ENCODE measurements around the gene KLHL41. TPM values are rescaled to one million over a fixed set of nuclear protein-coding genes. Genes with fewer than 3 reads are reported as not detected.
A peak's percentile ranks its signal among the peaks of the same experiment; 100 is the strongest.
"Not testable (repeated sequence)": the region's sequence is repeated elsewhere in the genome, so short reads cannot be mapped to it uniquely, and the experiment has no call there.

The KLHL41 gene
- total RNA-seq, 2 experiments from 2014 or later, result 0.46 TPM; not detected in 1

GRCh38 chr2:169572189-169572588, 62.7 kb downstream of the KLHL41 start:
- H3K27me3 Mint-ChIP-seq, result no peaks in the 10 kb centered on the region
- no peak for ATAC-seq
- H3K9me3 Mint-ChIP-seq (ENCODE audit: low read depth), result no peaks in the 10 kb centered on the region
- no peak overlapping the region for H3K4me3 Mint-ChIP-seq
- H3K4me1 Mint-ChIP-seq, result peaks cover 20% of the 10 kb centered on the region
- no peak overlapping the region for H3K27ac Mint-ChIP-seq
- no peak for DNase-seq
- intact Hi-C loops (cut with DNase I, micrococcal nuclease), result loop anchor here in 1 of 2 experiments (5.0 kb wide), 1 partner anchor 250 kb away; the partner anchor contains the start of gene METTL5
- ChIA-PET CTCF (interaction anchor here (0.6 to 2.8 kb wide), 2 partner anchors 13 to 40 kb away, joined by 3 to 18 read pairs; partner anchors contain the start of gene PPIG), POLR2A (no interaction called here)
- H3K36me3 Mint-ChIP-seq (ENCODE audit: low read depth), result peaks cover 17% of the 10 kb centered on the region

GRCh38 chr2:169572821-169573159, 63.3 kb downstream of the KLHL41 start:
- POLR2A ChIA-PET, result interaction anchor here (1.9 kb wide), 1 partner anchor 12 kb away, joined by 18 read pairs; the partner anchor contains the start of gene PPIG
- ATAC-seq, result no peak
- CTCF ChIA-PET, result interaction anchor here (0.9 to 2.8 kb wide), 4 partner anchors 10 to 43 kb away, joined by 3 to 18 read pairs (median 4); partner anchors contain the start of gene PPIG
- Mint-ChIP-seq H3K27me3 (no peaks in the 10 kb centered on the region), H3K4me3 (peak overlapping the region; percentile 97), H3K36me3 (ENCODE audit: low read depth) (peaks cover 16% of the 10 kb centered on the region), H3K4me1 (peaks cover 20% of the 10 kb centered on the region), H3K27ac (peak overlapping the region; percentile 92), H3K9me3 (ENCODE audit: low read depth) (no peaks in the 10 kb centered on the region)
- DNase-seq, result no peak
- intact Hi-C loops (cut with DNase I, micrococcal nuclease), result loop anchor here (1.0 to 5.0 kb wide), 6 partner anchors 12 to 255 kb away; partner anchors contain the start of genes CFAP210 (in 2 of the 2), PHOSPHO2 (in 2 of the 2), PPIG (in 2 of the 2) and BBS5 (in 1 of the 2)

- ATAC-seq (peak; percentile 100), DNase-seq (peak; percentile 94)
- POLR2A ChIA-PET, result interaction anchor here (0.9 to 1.9 kb wide), 2 partner anchors 11 to 251 kb away, joined by 3 to 18 read pairs; partner anchors contain the start of genes METTL5 and PPIG
- Mint-ChIP-seq H3K27me3 (no peaks in the 10 kb centered on the region), H3K9me3 (ENCODE audit: low read depth) (no peaks in the 10 kb centered on the region), H3K4me3 (peak within 1 kb of the TSS; percentile 97), H3K36me3 (ENCODE audit: low read depth) (peaks cover 13% of the 10 kb centered on the region), H3K27ac (peak within 1 kb of the TSS; percentile 92), H3K4me1 (peaks cover 20% of the 10 kb centered on the region)
- intact Hi-C loops (cut with DNase I, micrococcal nuclease), result loop anchor here (1.0 to 5.0 kb wide), 6 partner anchors 11 to 254 kb away; partner anchors contain the start of genes CFAP210 (in 2 of the 2), PHOSPHO2 (in 2 of the 2), PPIG (in 2 of the 2) and BBS5 (in 1 of the 2)
- CTCF ChIA-PET, result interaction anchor here (0.6 to 2.8 kb wide), 7 partner anchors 9 to 354 kb away, joined by 3 to 18 read pairs (median 3); partner anchors contain the start of gene PPIG
Observed at GRCh38 chr2:169573160-169573973, 63.9 kb downstream of the KLHL41 start, which contains the start of gene FASTKD1. Gene FASTKD1 (minus strand): TSS chr2:169573865. CDS start chr2:169572029, 1,836 bp downstream.

GRCh38 chr2:169573974-169574299, 64.4 kb downstream of the KLHL41 start:
- DNase-seq (no peak), ATAC-seq (no peak)
- peaks cover 20% of the 10 kb centered on the region for H3K4me1 Mint-ChIP-seq
- POLR2A ChIA-PET, result interaction anchor here (0.9 to 1.9 kb wide), 2 partner anchors 11 to 251 kb away, joined by 3 to 18 read pairs; partner anchors contain the start of genes METTL5 and PPIG
- intact Hi-C loops (cut with DNase I, micrococcal nuclease), result loop anchor here (1.0 to 5.0 kb wide), 6 partner anchors 10 to 253 kb away; partner anchors contain the start of genes CFAP210 (in 2 of the 2), PHOSPHO2 (in 2 of the 2), PPIG (in 2 of the 2) and BBS5 (in 1 of the 2)
- H3K36me3 Mint-ChIP-seq (ENCODE audit: low read depth), result peaks cover 13% of the 10 kb centered on the region
- CTCF ChIA-PET, result interaction anchor here (0.6 to 2.8 kb wide), 5 partner anchors 9 to 353 kb away, joined by 3 to 18 read pairs (median 3); partner anchors contain the start of gene PPIG
- no peaks in the 10 kb centered on the region for H3K27me3 Mint-ChIP-seq
- H3K9me3 Mint-ChIP-seq (ENCODE audit: low read depth), result no peaks in the 10 kb centered on the region
- peak overlapping the region; percentile 92 for H3K27ac Mint-ChIP-seq
- peak overlapping the region; percentile 97 for H3K4me3 Mint-ChIP-seq

GRCh38 chr2:169574539-169574938, 65.0 kb downstream of the KLHL41 start:
- Mint-ChIP-seq H3K4me3 (peak overlapping the region; percentile 40), H3K4me1 (peaks cover 20% of the 10 kb centered on the region), H3K36me3 (ENCODE audit: low read depth) (peaks cover 10% of the 10 kb centered on the region)
- H3K27ac Mint-ChIP-seq; POLR2A ChIA-PET; DNase-seq; CTCF ChIA-PET; H3K27me3 Mint-ChIP-seq; ATAC-seq; H3K9me3 Mint-ChIP-seq (ENCODE audit: low read depth): not testable (repeated sequence)
- intact Hi-C loops (cut with DNase I, micrococcal nuclease), result loop anchor here in 1 of 2 experiments (5.0 kb wide), 1 partner anchor 248 kb away; the partner anchor contains the start of gene METTL5

GRCh38 chr2:169575264-169575663, 65.8 kb downstream of the KLHL41 start:
- H3K9me3 Mint-ChIP-seq (ENCODE audit: low read depth); H3K27me3 Mint-ChIP-seq; POLR2A ChIA-PET; H3K36me3 Mint-ChIP-seq (ENCODE audit: low read depth); H3K4me3 Mint-ChIP-seq; DNase-seq; CTCF ChIA-PET; ATAC-seq; intact Hi-C loops (cut with DNase I, micrococcal nuclease); H3K27ac Mint-ChIP-seq: not testable (repeated sequence)
- H3K4me1 Mint-ChIP-seq, result peaks cover 15% of the 10 kb centered on the region

Other genes starting within 250 kb of the KLHL41 start
- gene LRP2, start 147.2 kb upstream of the KLHL41 start, total RNA-seq, result 1 to 10 TPM; 1.9 to 3.0 TPM
- gene BBS5, start 30.2 kb upstream of the KLHL41 start, total RNA-seq, result 1 to 10 TPM; 2.7 to 3.4 TPM
- gene FASTKD1, start 64.2 kb downstream of the KLHL41 start, total RNA-seq, result 10 to 100 TPM; 29.8 to 39.7 TPM
- gene PPIG, start 74.6 kb downstream of the KLHL41 start, total RNA-seq, result 10 to 100 TPM; 57.6 to 58.6 TPM
- under 1 TPM in 1 of 2 experiments, not detected in 1; 0.23 TPM for gene CFAP210, start 184.7 kb downstream of the KLHL41 start, total RNA-seq
- 1 to 10 TPM; 2.2 to 3.5 TPM for gene PHOSPHO2, start 184.8 kb downstream of the KLHL41 start, total RNA-seq
- 1 to 10 TPM; 4.4 to 5.7 TPM for gene KLHL23, start 224.1 kb downstream of the KLHL41 start, total RNA-seq

Measured in activated CD4-positive, alpha-beta T cell treated with anti-CD3 and anti-CD28 coated beads for 36 hours (primary cell).